HCT116 (cell line): ENCODE data around the gene BTBD18.

Experiments
- CTCF ChIP-seq, 3 experiments: fragments of 200-600 bp in 1 of 3; sonication (generic) in 1 of 3; IDR thresholded peaks in 2 of 3; conservative IDR thresholded peaks in 1 of 3; 2 replicates each; pipeline ENCODE4 v1.5.1; 2012 to 2017; ENCODE audit warnings: low read depth in 2 of 3, low read length in 2 of 3, antibody characterized with exemption in 1 of 3, borderline replicate concordance in 1 of 3, control low read depth in 1 of 3, mild to moderate bottlenecking in 1 of 3, mixed read lengths in 1 of 3, mixed run types in 1 of 3, moderate library complexity in 1 of 3; ENCODE audit not compliant: insufficient read depth in 1 of 3
- JUND ChIP-seq: IDR thresholded peaks from 2 replicates; pipeline ENCODE4 v1.6.1; 2012
- MAX ChIP-seq: IDR thresholded peaks from 2 replicates; pipeline ENCODE4 v1.6.1; 2012
- RAD21 ChIP-seq: IDR thresholded peaks from 2 replicates; pipeline ENCODE4 v1.6.1; 2012; ENCODE audit warnings: low read depth, mild to moderate bottlenecking
- REST ChIP-seq: IDR thresholded peaks from 2 replicates; pipeline ENCODE4 v1.6.1; 2012; ENCODE audit warnings: low read depth

- TF ChIP-seq RAD21 = no peak
- no peak for TF ChIP-seq CTCF (IDR thresholded peaks at IDR 0.05 in 2 of 3, conservative IDR thresholded peaks at IDR 0.05 in 1 of 3; ENCODE audit: borderline replicate concordance in 1 of 3, insufficient read depth in 1 of 3, low read depth in 2 of 3, low read length in 2 of 3)
- no peak for TF ChIP-seq JUND
- TF ChIP-seq MAX = no peak
- TF ChIP-seq REST = no peak
These were observed 48.3 kb downstream of the BTBD18 start for GRCh38 chr11:57703341-57703740.
